Activated CD4-positive, alpha-beta T cell treated with anti-CD3 and anti-CD28 coated beads for 36 hours (primary cell): ENCODE results near the gene PDE8B. TPM values are rescaled to one million over a fixed set of nuclear protein-coding genes. Genes with fewer than 3 reads are reported as not detected.

Source experiments
- ATAC-seq: fragments of 200-7000 bp; cut with Tn5 transposase; one replicate; pipeline ENCODE4 v1.10.0; 2021; ENCODE audit warnings: mild to moderate bottlenecking, moderate library complexity
- CTCF ChIA-PET: fragments of 350-600 bp; sonication (Branson Sonifier 250); formaldehyde crosslinking; loops from one replicate; lab custom pipeline; 2021; ENCODE audit warnings: antibody characterized with exemption; lab: Charles Lee
- POLR2A ChIA-PET: fragments of 350-600 bp; sonication (Branson Sonifier 250); formaldehyde crosslinking; loops from one replicate; lab custom pipeline; 2021; ENCODE audit warnings: antibody characterized with exemption, inconsistent platforms; lab: Charles Lee
- DNase-seq: peaks from one replicate; pipeline ENCODE4 v3.0.0-alpha.2; 2020
- H3K27ac Mint-ChIP-seq: one replicate; pipeline ENCODE4 v1.8.0; 2021; ENCODE audit warnings: mixed read lengths
- H3K27me3 Mint-ChIP-seq: one replicate; pipeline ENCODE4 v1.8.0; 2021; ENCODE audit warnings: mixed read lengths
- H3K36me3 Mint-ChIP-seq: one replicate; pipeline ENCODE4 v1.8.0; 2021; ENCODE audit warnings: low read depth, mixed read lengths
- H3K4me1 Mint-ChIP-seq: one replicate; pipeline ENCODE4 v1.8.0; 2021; ENCODE audit warnings: mixed read lengths
- H3K4me3 Mint-ChIP-seq: one replicate; pipeline ENCODE4 v1.8.0; 2021; ENCODE audit warnings: mild to moderate bottlenecking, moderate library complexity, mixed read lengths
- H3K9me3 Mint-ChIP-seq: one replicate; pipeline ENCODE4 v1.8.0; 2021; ENCODE audit warnings: low read depth, mixed read lengths
- intact Hi-C, 2 experiments: fragments of 100-400 bp; cut with DNase I in 1 of 2; cut with micrococcal nuclease in 1 of 2; formaldehyde crosslinking; loops; one replicate each; pipeline versions ENCODE4 v1.14.2 to v1.15.1; 2022 to 2024; cut with DNase I, micrococcal nuclease
- total RNA-seq, 2 experiments: library from RNA; stranded (reverse); gene quantifications; one replicate each; pipeline ENCODE4 v1.2.3, GENCODE V29; 2021

The PDE8B gene
- total RNA-seq, 2 experiments from 2014 or later, result not detected

GRCh38 chr5:77174526-77174925 lies 36.0 kb upstream of the PDE8B start:
- Mint-ChIP-seq H3K27me3 (peaks cover 5% of the 10 kb centered on the region), H3K9me3 (no peaks in the 10 kb centered on the region), H3K36me3 (no peaks in the 10 kb centered on the region), H3K4me1 (no peaks in the 10 kb centered on the region), H3K4me3 (no peak overlapping the region), H3K27ac (no peak overlapping the region)
- intact Hi-C loops, result no loop called here
- ChIA-PET POLR2A (no interaction called here), CTCF (interaction anchor here (0.6 to 2.1 kb wide), 3 partner anchors 23 to 318 kb away, joined by 3 to 5 read pairs (median 3); partner anchors contain the start of gene WDR41)
- DNase-seq (no peak), ATAC-seq (no peak)

- intact Hi-C loops, result no loop called here
- Mint-ChIP-seq H3K9me3 (no peaks in the 10 kb centered on the region), H3K27ac (no peak overlapping the region), H3K4me1 (no peaks in the 10 kb centered on the region), H3K27me3 (peaks cover 9% of the 10 kb centered on the region), H3K36me3 (no peaks in the 10 kb centered on the region), H3K4me3 (no peak overlapping the region)
- ChIA-PET POLR2A (no interaction called here), CTCF (interaction anchor here (0.6 to 2.1 kb wide), 2 partner anchors 23 to 317 kb away, joined by 3 to 5 read pairs; partner anchors contain the start of gene WDR41)
- DNase-seq (no peak), ATAC-seq (no peak)
Measured at GRCh38 chr5:77175231-77175630, 35.2 kb upstream of the PDE8B start.

- Mint-ChIP-seq H3K9me3 (no peaks in the 10 kb centered on the region), H3K27ac (no peak overlapping the region), H3K4me3 (no peak overlapping the region), H3K4me1 (no peaks in the 10 kb centered on the region), H3K27me3 (peaks cover 13% of the 10 kb centered on the region), H3K36me3 (no peaks in the 10 kb centered on the region)
- intact Hi-C loops, result no loop called here
- ChIA-PET CTCF (no interaction called here), POLR2A (no interaction called here)
- ATAC-seq (no peak), DNase-seq (no peak)
Measured at GRCh38 chr5:77176429-77176828, 34.1 kb upstream of the PDE8B start.

- ChIA-PET CTCF (no interaction called here), POLR2A (no interaction called here)
- intact Hi-C loops, result no loop called here
Measured at GRCh38 chr5:77177576-77177975, 32.9 kb upstream of the PDE8B start.

GRCh38 chr5:77180167-77181081 lies 30.1 kb upstream of the PDE8B start:
- POLR2A ChIA-PET, result interaction anchor here (0.6 kb wide), 1 partner anchor 163 kb away, joined by 3 read pairs; no protein-coding TSS in a partner anchor
- ATAC-seq, result peak; percentile 55

More at GRCh38 chr5:77177576-77177975, 32.9 kb upstream of the PDE8B start:
- Mint-ChIP-seq H3K4me1 (no peaks in the 10 kb centered on the region), H3K27me3 (peaks cover 23% of the 10 kb centered on the region), H3K4me3 (no peak overlapping the region), H3K9me3 (no peaks in the 10 kb centered on the region), H3K27ac (no peak overlapping the region), H3K36me3 (no peaks in the 10 kb centered on the region)
- DNase-seq, result no peak
- no peak for ATAC-seq

GRCh38 chr5:77181173-77181572 lies 29.3 kb upstream of the PDE8B start:
- no peak overlapping the region for H3K4me3 Mint-ChIP-seq
- H3K9me3 Mint-ChIP-seq, result peaks cover 3% of the 10 kb centered on the region
- H3K27ac Mint-ChIP-seq, result no peak overlapping the region
- CTCF ChIA-PET, result interaction anchor here (0.7 to 1.2 kb wide), 2 partner anchors 9 to 311 kb away, joined by 3 to 4 read pairs; partner anchors contain the start of gene WDR41
- intact Hi-C loops, result no loop called here
- no peak for DNase-seq
- H3K27me3 Mint-ChIP-seq, result peaks cover 37% of the 10 kb centered on the region
- H3K36me3 Mint-ChIP-seq, result no peaks in the 10 kb centered on the region
- no peaks in the 10 kb centered on the region for H3K4me1 Mint-ChIP-seq
- no peak for ATAC-seq
- POLR2A ChIA-PET, result interaction anchor here (0.6 kb wide), 1 partner anchor 162 kb away, joined by 3 read pairs; no protein-coding TSS in a partner anchor

More at GRCh38 chr5:77180167-77181081, 30.1 kb upstream of the PDE8B start:
- Mint-ChIP-seq H3K4me3 (no peak overlapping the region), H3K4me1 (no peaks in the 10 kb centered on the region), H3K27ac (no peak overlapping the region), H3K36me3 (no peaks in the 10 kb centered on the region), H3K27me3 (peaks cover 37% of the 10 kb centered on the region), H3K9me3 (peaks cover 3% of the 10 kb centered on the region)
- intact Hi-C loops, result no loop called here
- CTCF ChIA-PET, result interaction anchor here (1.2 kb wide), 1 partner anchor 9 kb away, joined by 3 read pairs; no protein-coding TSS in a partner anchor
- peak; percentile 41 for DNase-seq

- ChIA-PET POLR2A (no interaction called here), CTCF (interaction anchor here (0.7 to 1.2 kb wide), 4 partner anchors 10 to 310 kb away, joined by 3 to 8 read pairs (median 4); partner anchors contain the start of gene WDR41)
- peaks cover 37% of the 10 kb centered on the region for H3K27me3 Mint-ChIP-seq
- ATAC-seq (no peak), DNase-seq (no peak)
- H3K4me1 Mint-ChIP-seq, result no peaks in the 10 kb centered on the region
- H3K36me3 Mint-ChIP-seq, result no peaks in the 10 kb centered on the region
- H3K27ac Mint-ChIP-seq, result no peak overlapping the region
- intact Hi-C loops, result no loop called here
- H3K9me3 Mint-ChIP-seq, result peaks cover 3% of the 10 kb centered on the region
- H3K4me3 Mint-ChIP-seq, result no peak overlapping the region
Measured at GRCh38 chr5:77181596-77182304, 28.7 kb upstream of the PDE8B start.

GRCh38 chr5:77182367-77182766 lies 28.1 kb upstream of the PDE8B start:
- Mint-ChIP-seq H3K27ac (no peak overlapping the region), H3K9me3 (peaks cover 3% of the 10 kb centered on the region), H3K27me3 (peaks cover 37% of the 10 kb centered on the region), H3K36me3 (no peaks in the 10 kb centered on the region), H3K4me1 (no peaks in the 10 kb centered on the region), H3K4me3 (no peak overlapping the region)
- POLR2A ChIA-PET, result no interaction called here
- DNase-seq (no peak), ATAC-seq (peak; percentile 53)
- intact Hi-C loops, result no loop called here
- CTCF ChIA-PET, result interaction anchor here (0.8 to 1.2 kb wide), 3 partner anchors 25 to 38 kb away, joined by 3 to 8 read pairs (median 5); no protein-coding TSS in a partner anchor

GRCh38 chr5:77186652-77187370 lies 23.7 kb upstream of the PDE8B start:
- H3K4me3 Mint-ChIP-seq, result no peak overlapping the region
- H3K27me3 Mint-ChIP-seq, result peaks cover 27% of the 10 kb centered on the region
- no peaks in the 10 kb centered on the region for H3K4me1 Mint-ChIP-seq
- no peak for DNase-seq
- intact Hi-C loops, result no loop called here
- peaks cover 3% of the 10 kb centered on the region for H3K9me3 Mint-ChIP-seq
- CTCF ChIA-PET, result no interaction called here
- no peak overlapping the region for H3K27ac Mint-ChIP-seq
- ATAC-seq, result no peak
- no peaks in the 10 kb centered on the region for H3K36me3 Mint-ChIP-seq
- POLR2A ChIA-PET, result no interaction called here

GRCh38 chr5:77189421-77189820 lies 21.1 kb upstream of the PDE8B start:
- peaks cover 3% of the 10 kb centered on the region for H3K9me3 Mint-ChIP-seq
- H3K4me1 Mint-ChIP-seq, result no peaks in the 10 kb centered on the region
- H3K4me3 Mint-ChIP-seq, result no peak overlapping the region
- peaks cover 11% of the 10 kb centered on the region for H3K27me3 Mint-ChIP-seq
- H3K36me3 Mint-ChIP-seq, result no peaks in the 10 kb centered on the region
- intact Hi-C loops, result no loop called here
- no peak overlapping the region for H3K27ac Mint-ChIP-seq
- CTCF ChIA-PET, result no interaction called here
- ATAC-seq (no peak), DNase-seq (no peak)
- POLR2A ChIA-PET, result no interaction called here
